Measurements from ENCODE around the gene MTUS2. TPM values are rescaled to one million over a fixed set of nuclear protein-coding genes. Genes with fewer than 3 reads are reported as not detected.

The MTUS2 gene
- total and polyA plus RNA-seq, 2 donors from 2014 or later, result 0.06 to 0.22 TPM

DNA sequence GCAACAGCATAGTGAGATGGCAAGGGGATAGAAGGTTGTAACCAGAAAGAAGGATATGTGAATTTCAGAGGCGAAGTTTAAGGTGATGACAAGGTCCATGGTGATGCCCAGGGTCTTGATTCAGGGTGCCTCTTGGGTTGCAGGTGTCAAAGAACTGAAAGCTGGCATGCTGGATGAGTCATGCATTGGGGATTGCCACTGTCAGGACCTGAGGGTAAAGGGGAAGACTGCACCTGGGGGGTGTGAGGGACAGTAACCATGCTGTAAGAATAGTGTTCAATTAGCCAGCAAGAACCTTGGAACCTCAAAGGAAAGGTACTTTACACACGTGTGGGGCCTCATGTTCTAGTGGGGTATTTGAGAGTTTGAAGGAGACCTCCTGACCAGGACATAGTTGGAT is 495.7 kb downstream of the MTUS2 start:
- TF ChIP-seq, protein P1, sequence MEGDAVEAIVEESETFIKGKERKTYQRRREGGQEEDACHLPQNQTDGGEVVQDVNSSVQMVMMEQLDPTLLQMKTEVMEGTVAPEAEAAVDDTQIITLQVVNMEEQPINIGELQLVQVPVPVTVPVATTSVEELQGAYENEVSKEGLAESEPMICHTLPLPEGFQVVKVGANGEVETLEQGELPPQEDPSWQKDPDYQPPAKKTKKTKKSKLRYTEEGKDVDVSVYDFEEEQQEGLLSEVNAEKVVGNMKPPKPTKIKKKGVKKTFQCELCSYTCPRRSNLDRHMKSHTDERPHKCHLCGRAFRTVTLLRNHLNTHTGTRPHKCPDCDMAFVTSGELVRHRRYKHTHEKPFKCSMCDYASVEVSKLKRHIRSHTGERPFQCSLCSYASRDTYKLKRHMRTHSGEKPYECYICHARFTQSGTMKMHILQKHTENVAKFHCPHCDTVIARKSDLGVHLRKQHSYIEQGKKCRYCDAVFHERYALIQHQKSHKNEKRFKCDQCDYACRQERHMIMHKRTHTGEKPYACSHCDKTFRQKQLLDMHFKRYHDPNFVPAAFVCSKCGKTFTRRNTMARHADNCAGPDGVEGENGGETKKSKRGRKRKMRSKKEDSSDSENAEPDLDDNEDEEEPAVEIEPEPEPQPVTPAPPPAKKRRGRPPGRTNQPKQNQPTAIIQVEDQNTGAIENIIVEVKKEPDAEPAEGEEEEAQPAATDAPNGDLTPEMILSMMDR (IDR thresholded peaks at IDR 0.05; ENCODE audit: borderline replicate concordance, extremely low read depth, insufficient read depth), result no peak
- intact Hi-C loops (cut with DNase I), result no loop called here
- no peak for DNase-seq
- H3K9ac ChIP-seq (ENCODE audit: low read length in 3 of 3), result no peak overlapping the region
- no peak overlapping the region for H3K27ac ChIP-seq (ENCODE audit: low read depth in 2 of 2, low read length in 2 of 2)
- H3K4me1 ChIP-seq (ENCODE audit: control insufficient read depth in 2 of 3, insufficient read depth in 2 of 3, low read depth in 1 of 3, low read length in 3 of 3), result no peaks in the 10 kb centered on the region
- no peak for FAIRE-seq
- no peaks in the 10 kb centered on the region for H3K36me3 ChIP-seq (ENCODE audit: control insufficient read depth in 2 of 3, insufficient read depth in 3 of 3, low read length in 3 of 3)
- H3K27me3 ChIP-seq (ENCODE audit: control insufficient read depth, insufficient read depth, low read length), result no peaks in the 10 kb centered on the region
- H3K4me3 ChIP-seq (ENCODE audit: low read length in 3 of 3), result no peak overlapping the region
- no peaks in the 10 kb centered on the region for H3K9me3 ChIP-seq (ENCODE audit: control insufficient read depth in 2 of 3, insufficient read depth in 1 of 3, low read length in 3 of 3)

GRCh38 chr13:29317828-29318227 is 497.7 kb downstream of the MTUS2 start:
- peak in 1 of 5 donors; percentile 12 for DNase-seq
- intact Hi-C loops (cut with DNase I), result no loop called here
- Histone ChIP-seq H3K27ac (ENCODE audit: low read depth in 2 of 2, low read length in 2 of 2) (no peak overlapping the region), H3K4me1 (ENCODE audit: control insufficient read depth in 2 of 3, insufficient read depth in 2 of 3, low read depth in 1 of 3, low read length in 3 of 3) (no peaks in the 10 kb centered on the region), H3K4me3 (ENCODE audit: low read length in 3 of 3) (no peak overlapping the region), H3K9ac (ENCODE audit: low read length in 3 of 3) (no peak overlapping the region), H3K36me3 (ENCODE audit: control insufficient read depth in 2 of 3, insufficient read depth in 3 of 3, low read length in 3 of 3) (no peaks in the 10 kb centered on the region), H3K27me3 (ENCODE audit: control insufficient read depth, insufficient read depth, low read length) (no peaks in the 10 kb centered on the region), H3K9me3 (ENCODE audit: control insufficient read depth in 2 of 3, insufficient read depth in 1 of 3, low read length in 3 of 3) (peaks cover 0 to 2% (median 0%) of the 10 kb centered on the region in 3 donors)
- no peak for FAIRE-seq
- TF ChIP-seq, protein P1 (IDR thresholded peaks at IDR 0.05; ENCODE audit: borderline replicate concordance, extremely low read depth, insufficient read depth), result no peak

DNA sequence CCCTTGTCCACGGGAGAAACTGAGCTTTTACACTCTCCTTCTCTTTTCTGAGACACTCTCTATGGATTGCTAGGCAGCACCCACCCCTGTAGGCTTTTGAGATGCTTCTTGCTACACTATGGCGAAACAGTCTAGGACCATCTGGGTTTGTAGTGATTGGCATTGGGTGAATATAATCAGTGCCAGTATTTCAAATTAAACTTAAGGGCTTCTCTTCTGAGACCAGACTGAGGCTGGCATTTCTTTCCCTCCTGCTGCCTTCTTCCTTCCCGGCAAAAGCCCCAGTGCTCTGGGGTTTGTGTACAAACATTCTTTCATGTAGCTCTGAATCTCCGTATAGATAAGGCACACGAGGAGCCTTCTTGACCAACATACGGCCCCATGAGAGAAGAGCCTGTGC is 498.6 kb downstream of the MTUS2 start:
- DNase-seq (no peak), FAIRE-seq (no peak)
- TF ChIP-seq, protein P1 (IDR thresholded peaks at IDR 0.05; ENCODE audit: borderline replicate concordance, extremely low read depth, insufficient read depth), result no peak
- Histone ChIP-seq H3K4me1 (ENCODE audit: control insufficient read depth in 2 of 3, insufficient read depth in 2 of 3, low read depth in 1 of 3, low read length in 3 of 3) (no peaks in the 10 kb centered on the region), H3K9ac (ENCODE audit: low read length in 3 of 3) (no peak overlapping the region), H3K4me3 (ENCODE audit: low read length in 3 of 3) (no peak overlapping the region), H3K36me3 (ENCODE audit: control insufficient read depth in 2 of 3, insufficient read depth in 3 of 3, low read length in 3 of 3) (no peaks in the 10 kb centered on the region), H3K27ac (ENCODE audit: low read depth in 2 of 2, low read length in 2 of 2) (no peak overlapping the region), H3K27me3 (ENCODE audit: control insufficient read depth, insufficient read depth, low read length) (no peaks in the 10 kb centered on the region), H3K9me3 (ENCODE audit: control insufficient read depth in 2 of 3, insufficient read depth in 1 of 3, low read length in 3 of 3) (peaks cover 0 to 2% (median 0%) of the 10 kb centered on the region in 3 donors)
- intact Hi-C loops (cut with DNase I), result no loop called here

DNA sequence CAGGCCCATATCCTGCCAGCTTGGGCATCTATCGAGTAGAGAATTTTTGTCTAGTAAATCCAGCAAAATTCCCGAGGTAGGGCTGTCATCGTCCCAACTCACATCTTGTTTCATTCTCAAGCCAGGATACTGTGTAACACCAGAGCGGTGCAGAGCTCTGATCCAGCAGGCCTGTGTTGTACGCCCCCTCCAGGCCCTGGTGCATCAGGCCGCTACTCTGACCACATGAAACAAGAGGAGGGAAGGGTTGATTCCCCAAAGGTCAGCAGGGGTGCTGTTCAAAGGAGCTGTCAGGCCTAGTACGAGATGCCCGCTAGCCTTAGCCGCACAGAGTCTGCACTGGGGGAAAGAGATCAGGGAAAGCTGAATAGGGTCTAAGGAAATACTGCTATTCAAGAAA is 499.3 kb downstream of the MTUS2 start:
- Histone ChIP-seq H3K9me3 (ENCODE audit: control insufficient read depth in 2 of 3, insufficient read depth in 1 of 3, low read length in 3 of 3) (peaks cover 0 to 2% (median 0%) of the 10 kb centered on the region in 3 donors), H3K9ac (ENCODE audit: low read length in 3 of 3) (no peak overlapping the region), H3K4me3 (ENCODE audit: low read length in 3 of 3) (no peak overlapping the region), H3K27me3 (ENCODE audit: control insufficient read depth, insufficient read depth, low read length) (no peaks in the 10 kb centered on the region), H3K4me1 (ENCODE audit: control insufficient read depth in 2 of 3, insufficient read depth in 2 of 3, low read depth in 1 of 3, low read length in 3 of 3) (no peaks in the 10 kb centered on the region), H3K36me3 (ENCODE audit: control insufficient read depth in 2 of 3, insufficient read depth in 3 of 3, low read length in 3 of 3) (no peaks in the 10 kb centered on the region), H3K27ac (ENCODE audit: low read depth in 2 of 2, low read length in 2 of 2) (no peak overlapping the region)
- peak in 1 of 5 donors; percentile 15 for DNase-seq
- intact Hi-C loops (cut with DNase I), result no loop called here
- TF ChIP-seq, protein P1 (IDR thresholded peaks at IDR 0.05; ENCODE audit: borderline replicate concordance, extremely low read depth, insufficient read depth), result no peak
- no peak for FAIRE-seq

Data from kidney (tissue), 14 donors.